SK-N-SH treated with all-trans-retinoic acid at 6 μM for 48 hours (cell line): Measurements from ENCODE around the gene NUDT15.

ENCODE experiments used
- CREB5 ChIP-seq: fragments of 250-450 bp; sonication (Bioruptor Pico); IDR thresholded peaks from 2 replicates; pipeline ENCODE4 v1.5.1; 2020; ENCODE audit warnings: low read depth, mild to moderate bottlenecking, moderate library complexity
- CSDC2 ChIP-seq: fragments of 250-450 bp; sonication (Bioruptor Pico); IDR thresholded peaks from 2 replicates; pipeline ENCODE4 v1.5.0; 2020; ENCODE audit warnings: mild to moderate bottlenecking, moderate library complexity
- CSRNP3 ChIP-seq: fragments of 250-450 bp; sonication (Bioruptor Pico); IDR thresholded peaks from 2 replicates; pipeline ENCODE4 v1.5.1; 2021; ENCODE audit warnings: mild to moderate bottlenecking, moderate library complexity
- PATZ1 ChIP-seq: fragments of 250-450 bp; sonication (Bioruptor Pico); IDR thresholded peaks from 2 replicates; pipeline ENCODE4 v1.8.0; 2020; ENCODE audit warnings: mild to moderate bottlenecking, moderate library complexity, borderline replicate concordance
- ZC3H10 ChIP-seq: fragments of 250-450 bp; sonication (Bioruptor Pico); IDR thresholded peaks from 2 replicates; pipeline ENCODE4 v1.5.1; 2021; ENCODE audit warnings: mild to moderate bottlenecking, moderate library complexity

- TF ChIP-seq PATZ1 (CRISPR knock-in tag) (no peak), ZC3H10 (CRISPR knock-in tag) (no peak), CREB5 (CRISPR knock-in tag) (no peak), CSRNP3 (CRISPR knock-in tag) (no peak), CSDC2 (CRISPR knock-in tag) (no peak)
Observed at GRCh38 chr13:48037346-48038173, at the start of gene NUDT15.
